HEK293T (cell line): ENCODE results near the gene MTERF4.

Experiments used
- ARNT ChIP-seq: fragments of 450-650 bp; IDR thresholded peaks from 2 replicates; pipeline ENCODE4 v1.6.1; 2017; ENCODE audit warnings: mild to moderate bottlenecking
- BHLHE40 ChIP-seq: fragments of 450-650 bp; IDR thresholded peaks from 2 replicates; pipeline ENCODE4 v1.6.1; 2016; ENCODE audit warnings: mild to moderate bottlenecking, moderate library complexity, borderline replicate concordance
- ELF4 ChIP-seq: fragments of 450-650 bp; IDR thresholded peaks from 2 replicates; pipeline ENCODE4 v1.6.1; 2017; ENCODE audit warnings: antibody characterized with exemption
- FOXA1 ChIP-seq: fragments of 450-650 bp; IDR thresholded peaks from 2 replicates; pipeline ENCODE4 v1.6.1; 2016; ENCODE audit warnings: mild to moderate bottlenecking
- FOXM1 ChIP-seq: fragments of 450-650 bp; IDR thresholded peaks from 2 replicates; pipeline ENCODE4 v1.6.1; 2017; ENCODE audit warnings: mild to moderate bottlenecking, borderline replicate concordance
- HDGF ChIP-seq: fragments of 450-650 bp; IDR thresholded peaks from 2 replicates; pipeline ENCODE4 v1.6.1; 2017; ENCODE audit warnings: antibody characterized with exemption, borderline replicate concordance
- LEF1 ChIP-seq: fragments of 450-650 bp; IDR thresholded peaks from 2 replicates; pipeline ENCODE4 v1.6.1; 2017; ENCODE audit warnings: mild to moderate bottlenecking, borderline replicate concordance
- NFRKB ChIP-seq: fragments of 450-650 bp; IDR thresholded peaks from 2 replicates; pipeline ENCODE4 v1.6.1; 2016; ENCODE audit warnings: mild to moderate bottlenecking, moderate library complexity
- SP1 ChIP-seq: fragments of 450-650 bp; IDR thresholded peaks from 2 replicates; pipeline ENCODE4 v1.6.1; 2017
- SUZ12 ChIP-seq: fragments of 450-650 bp; IDR thresholded peaks from 2 replicates; pipeline ENCODE4 v1.6.1; 2016; ENCODE audit warnings: mild to moderate bottlenecking
- ZNF384 ChIP-seq: fragments of 450-650 bp; IDR thresholded peaks from 2 replicates; pipeline ENCODE4 v1.6.1; 2016
- TF ChIP-seq, protein P1 (sequence below): fragments of 450-650 bp; IDR thresholded peaks from 2 replicates; pipeline ENCODE4 v1.6.1; 2016

DNA sequence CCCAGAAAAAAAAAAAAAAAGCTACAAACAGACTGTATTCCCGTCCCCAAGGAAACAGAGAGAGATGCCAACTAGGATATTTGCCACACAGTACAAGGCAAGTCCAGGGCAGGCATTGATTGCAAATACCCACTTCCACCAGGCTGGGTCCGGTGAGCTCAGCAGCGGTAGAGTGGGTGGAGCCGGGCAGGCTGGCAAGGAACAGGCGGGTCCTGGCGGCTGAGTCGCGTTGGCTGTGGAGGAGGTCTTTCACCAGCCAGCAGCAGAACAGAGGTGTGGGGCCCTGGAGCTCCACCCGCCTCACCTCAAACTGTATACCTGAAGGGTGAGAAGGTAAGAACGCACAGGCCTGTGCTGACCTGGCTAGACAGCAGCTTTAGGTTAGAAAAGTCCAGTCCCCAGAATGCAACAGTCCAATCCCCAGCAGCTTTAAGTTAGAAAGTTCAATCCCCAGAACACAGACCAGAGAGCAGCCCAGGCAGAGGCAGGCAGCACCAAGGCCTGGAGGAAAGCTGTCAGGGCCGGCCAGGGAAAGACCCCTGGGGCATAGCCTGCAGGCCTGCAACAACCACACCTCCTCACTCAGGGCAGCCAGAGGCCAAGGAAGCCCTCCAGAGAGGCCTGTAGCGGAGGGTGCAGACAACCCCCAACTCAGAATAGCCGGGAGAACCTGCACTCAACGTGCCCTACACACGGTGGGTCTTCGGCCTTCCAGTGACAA lies 21.9 kb upstream of the MTERF4 start:
- TF ChIP-seq ARNT, result no peak
- TF ChIP-seq SUZ12, result no peak
- TF ChIP-seq, protein P1, sequence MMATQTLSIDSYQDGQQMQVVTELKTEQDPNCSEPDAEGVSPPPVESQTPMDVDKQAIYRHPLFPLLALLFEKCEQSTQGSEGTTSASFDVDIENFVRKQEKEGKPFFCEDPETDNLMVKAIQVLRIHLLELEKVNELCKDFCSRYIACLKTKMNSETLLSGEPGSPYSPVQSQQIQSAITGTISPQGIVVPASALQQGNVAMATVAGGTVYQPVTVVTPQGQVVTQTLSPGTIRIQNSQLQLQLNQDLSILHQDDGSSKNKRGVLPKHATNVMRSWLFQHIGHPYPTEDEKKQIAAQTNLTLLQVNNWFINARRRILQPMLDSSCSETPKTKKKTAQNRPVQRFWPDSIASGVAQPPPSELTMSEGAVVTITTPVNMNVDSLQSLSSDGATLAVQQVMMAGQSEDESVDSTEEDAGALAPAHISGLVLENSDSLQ, result no peak
- no peak for TF ChIP-seq FOXM1
- TF ChIP-seq HDGF, result no peak
- TF ChIP-seq ZNF384, result no peak
- no peak for TF ChIP-seq ELF4
- TF ChIP-seq SP1, result no peak
- no peak for TF ChIP-seq BHLHE40
- TF ChIP-seq LEF1, result no peak
- TF ChIP-seq NFRKB, result no peak
- TF ChIP-seq FOXA1, result no peak
